Measurements from ENCODE around the gene PSG5. TPM values are rescaled to one million over a fixed set of nuclear protein-coding genes. Genes with fewer than 3 reads are reported as not detected.
"Not testable (repeated sequence)": the region's sequence is repeated elsewhere in the genome, so short reads cannot be mapped to it uniquely, and the experiment has no call there.

PSG5 gene
- polyA plus RNA-seq, 1 of the 3 experiments (the other 2 are of a cell fraction), result 70.3 TPM

GRCh38 chr19:43132696-43133095 lies 53.6 kb downstream of the PSG5 start (continued):
- no peak for TF ChIP-seq RFX5 (IDR thresholded peaks at IDR 0.05; ENCODE audit: low read length)
- TF ChIP-seq GATA2 (CRISPR knock-in tag; IDR thresholded peaks at IDR 0.05), result no peak

- H3K27me3 ChIP-seq (ENCODE audit: insufficient read depth); H3K4me1 ChIP-seq (ENCODE audit: control insufficient read depth in 1 of 2, insufficient read depth in 2 of 2, low read depth in 1 of 2, low read length in 1 of 2); H4K20me1 ChIP-seq (ENCODE audit: insufficient read depth); H3K79me2 ChIP-seq (ENCODE audit: insufficient read depth); H3K4me3 ChIP-seq (ENCODE audit: low read depth in 2 of 2, low read length in 1 of 2); H2AFZ ChIP-seq (ENCODE audit: low read depth); H3K4me2 ChIP-seq; H3K36me3 ChIP-seq (replicated peaks in 1 of 2; ENCODE audit: control insufficient read depth in 1 of 2, insufficient read depth in 2 of 2, low read length in 1 of 2); H3K9me3 ChIP-seq; H3K9me2 ChIP-seq; DNase-seq; H3K27ac ChIP-seq (ENCODE audit: low read depth in 2 of 2, low read length in 1 of 2); CTCF ChIA-PET; H3K9ac ChIP-seq; POLR2A ChIA-PET: not testable (repeated sequence)
- 41% methylated on average over 8 of the region's 8 CpGs for WGBS (ENCODE audit: low lambda C conversion rate)
- H3F3A ChIP-seq (replicated peaks; ENCODE audit: insufficient read depth), result peaks cover 25% of the 10 kb centered on the region
Observed at GRCh38 chr19:43131281-43131842, 55.0 kb downstream of the PSG5 start.

- Histone ChIP-seq H3F3A (replicated peaks; ENCODE audit: insufficient read depth) (peaks cover 34% of the 10 kb centered on the region), H3K27ac (ENCODE audit: low read depth in 2 of 2, low read length in 1 of 2) (peak overlapping the region in 1 of 2 experiments; percentile 98; a peak in 2 of 4 replicates), H2AFZ (ENCODE audit: low read depth) (peak overlapping the region; percentile 12; the same call in 1 of the 2 replicates)
- H3K4me2 ChIP-seq; CTCF ChIA-PET; H3K36me3 ChIP-seq (replicated peaks in 1 of 2; ENCODE audit: control insufficient read depth in 1 of 2, insufficient read depth in 2 of 2, low read length in 1 of 2); H3K27me3 ChIP-seq (ENCODE audit: insufficient read depth); H3K9me3 ChIP-seq; DNase-seq; H3K9ac ChIP-seq; H3K4me3 ChIP-seq (ENCODE audit: low read depth in 2 of 2, low read length in 1 of 2); H3K79me2 ChIP-seq (ENCODE audit: insufficient read depth); H3K4me1 ChIP-seq (ENCODE audit: control insufficient read depth in 1 of 2, insufficient read depth in 2 of 2, low read depth in 1 of 2, low read length in 1 of 2); POLR2A ChIA-PET; H4K20me1 ChIP-seq (ENCODE audit: insufficient read depth); H3K9me2 ChIP-seq: not testable (repeated sequence)
- WGBS (ENCODE audit: low lambda C conversion rate), result 77% methylated on average over 7 of the region's 7 CpGs
Observed at GRCh38 chr19:43129197-43129596, 57.1 kb downstream of the PSG5 start.

GRCh38 chr19:43127336-43127735 lies 59.0 kb downstream of the PSG5 start:
- TF ChIP-seq USF1 (IDR thresholded peaks at IDR 0.05; ENCODE audit: borderline replicate concordance, low read depth), result 0 out of 2 replicates have a peak, but pooled peaks have one; percentile 6
- TF ChIP-seq JUND (IDR thresholded peaks at IDR 0.05), result peak; percentile 74
- peak; percentile 93 for TF ChIP-seq NFIC (IDR thresholded peaks at IDR 0.05; ENCODE audit: borderline replicate concordance)
- peak; percentile 78 for TF ChIP-seq TEAD4 (IDR thresholded peaks at IDR 0.05; ENCODE audit: borderline replicate concordance, insufficient read depth)
- TF ChIP-seq FOXM1 (IDR thresholded peaks at IDR 0.05; ENCODE audit: low read depth), result peak; percentile 69; the same call in 1 of the 2 replicates
- TF ChIP-seq FOSL2 (IDR thresholded peaks at IDR 0.05; ENCODE audit: borderline replicate concordance, low read depth), result peak; percentile 85
- TF ChIP-seq TCF12 (IDR thresholded peaks at IDR 0.05), result peak; percentile 85
- TF ChIP-seq ZBTB33 (IDR thresholded peaks at IDR 0.05; ENCODE audit: borderline replicate concordance, low read depth), result 0 out of 2 replicates have a peak, but pooled peaks have one; percentile 62
- TF ChIP-seq PBX3 (IDR thresholded peaks at IDR 0.05), result peak; percentile 77
- TF ChIP-seq EP300 (IDR thresholded peaks at IDR 0.05; ENCODE audit: borderline replicate concordance in 1 of 2, low read depth in 1 of 2, low read length in 1 of 2), result peak in 1 of 2 experiments; percentile 97; a peak in 2 of 4 replicates
- peak; percentile 72 for TF ChIP-seq RXRA (IDR thresholded peaks at IDR 0.05; ENCODE audit: borderline replicate concordance, low read depth)
- peak; percentile 82 for TF ChIP-seq MEF2A (IDR thresholded peaks at IDR 0.05; ENCODE audit: borderline replicate concordance, low read depth)
- H3K9me3 ChIP-seq; POLR2A ChIA-PET; H3K27me3 ChIP-seq (ENCODE audit: insufficient read depth); DNase-seq; H4K20me1 ChIP-seq (ENCODE audit: insufficient read depth); H3K4me3 ChIP-seq (ENCODE audit: low read depth in 2 of 2, low read length in 1 of 2); H3K36me3 ChIP-seq (replicated peaks in 1 of 2; ENCODE audit: control insufficient read depth in 1 of 2, insufficient read depth in 2 of 2, low read length in 1 of 2); H3K4me1 ChIP-seq (ENCODE audit: control insufficient read depth in 1 of 2, insufficient read depth in 2 of 2, low read depth in 1 of 2, low read length in 1 of 2); H2AFZ ChIP-seq (ENCODE audit: low read depth); H3K9me2 ChIP-seq; CTCF ChIA-PET; H3K79me2 ChIP-seq (ENCODE audit: insufficient read depth): not testable (repeated sequence)
- WGBS (ENCODE audit: low lambda C conversion rate), result 2% methylated on average over 3 of the region's 3 CpGs
- peaks cover 34% of the 10 kb centered on the region for H3F3A ChIP-seq (replicated peaks; ENCODE audit: insufficient read depth)
- H3K9ac ChIP-seq, result peak overlapping the region; percentile 83
- H3K27ac ChIP-seq (ENCODE audit: low read depth in 2 of 2, low read length in 1 of 2), result peak overlapping the region; percentile 75 to 98; a peak in 3 of 4 replicates
- H3K4me2 ChIP-seq, result peak overlapping the region; percentile 74

All from SK-N-SH (cell line).